GM21526 (cell line): ENCODE measurements around the gene PLOD1.
"Not testable (repeated sequence)": the region's sequence is repeated elsewhere in the genome, so short reads cannot be mapped to it uniquely, and the experiment has no call there.

Source experiments
- ATAC-seq: cut with Tn5 transposase; IDR thresholded peaks from one replicate; pipeline ENCODE4 v1.9.1; 2021; ENCODE audit warnings: moderate library complexity; ENCODE audit not compliant: unreplicated experiment, low FRiP score

The PLOD1 gene

GRCh38 chr1:12001249-12001917 is 66.9 kb downstream of the PLOD1 start:
- ATAC-seq, result no peak

GRCh38 chr1:12001996-12002493 is 67.5 kb downstream of the PLOD1 start:
- no peak for ATAC-seq

GRCh38 chr1:12003762-12004161 is 69.2 kb downstream of the PLOD1 start:
- no peak for ATAC-seq

- no peak for ATAC-seq
Observed at GRCh38 chr1:12005488-12006166, 71.1 kb downstream of the PLOD1 start.

- ATAC-seq, result no peak
Observed at GRCh38 chr1:12006167-12006921, 71.8 kb downstream of the PLOD1 start.

- ATAC-seq, result no peak
Observed at GRCh38 chr1:12007204-12007603, 72.7 kb downstream of the PLOD1 start.

- ATAC-seq, result not testable (repeated sequence)
Observed at GRCh38 chr1:12008355-12008754, 73.8 kb downstream of the PLOD1 start.

GRCh38 chr1:12009318-12009947 is 74.9 kb downstream of the PLOD1 start:
- ATAC-seq, result no peak

- no peak for ATAC-seq
Observed at GRCh38 chr1:12010746-12011570, 76.4 kb downstream of the PLOD1 start.

GRCh38 chr1:12011998-12012397 is 77.5 kb downstream of the PLOD1 start:
- no peak for ATAC-seq

- ATAC-seq, result no peak
Observed at GRCh38 chr1:12012560-12013316, 78.2 kb downstream of the PLOD1 start.

- no peak for ATAC-seq
Observed at GRCh38 chr1:12014141-12014991, 79.8 kb downstream of the PLOD1 start.

GRCh38 chr1:12015001-12015491 is 80.5 kb downstream of the PLOD1 start:
- no peak for ATAC-seq

- no peak for ATAC-seq
Observed at GRCh38 chr1:12015499-12015898, 81.0 kb downstream of the PLOD1 start.

- ATAC-seq, result no peak
Observed at GRCh38 chr1:12016182-12016581, 81.7 kb downstream of the PLOD1 start.

- ATAC-seq, result no peak
Observed at GRCh38 chr1:12019858-12020509, 85.5 kb downstream of the PLOD1 start.

GRCh38 chr1:12021616-12022015 is 87.1 kb downstream of the PLOD1 start:
- ATAC-seq, result no peak

GRCh38 chr1:12022036-12022435 is 87.5 kb downstream of the PLOD1 start:
- no peak for ATAC-seq
